Upper lobe of left lung (tissue), 4 donors: ENCODE results near the gene SLC6A1.

ENCODE experiments used
- CTCF ChIP-seq, 6 experiments: fragments of 450-650 bp in 4 of 6; fragments of 200-600 bp in 2 of 6; sonication (generic) in 2 of 6; IDR thresholded peaks; one replicate each; pipeline ENCODE4 v1.5.1; 2016 to 2019; ENCODE audit warnings: antibody characterized with exemption in 6 of 6
- EP300 ChIP-seq, 4 donors: sonication (generic); formaldehyde crosslinking; IDR thresholded peaks; one replicate each; pipeline ENCODE4 v1.5.1; 2017; ENCODE audit warnings: antibody characterized with exemption in 4 of 4, control low read depth in 2 of 4
- POLR2A ChIP-seq, 4 donors: fragments of 450-650 bp; IDR thresholded peaks; one replicate each; pipeline ENCODE4 v1.5.1; 2016 to 2017; ENCODE audit warnings: antibody characterized with exemption in 4 of 4, mild to moderate bottlenecking in 2 of 4
- POLR2AphosphoS5 ChIP-seq, 2 donors: sonication (generic); formaldehyde crosslinking; IDR thresholded peaks; one replicate each; pipeline ENCODE4 v1.5.1; 2017; ENCODE audit warnings: antibody characterized with exemption in 2 of 2

GRCh38 chr3:11056531-11057050 is 64.0 kb downstream of the SLC6A1 start:
- TF ChIP-seq CTCF (IDR thresholded peaks at IDR 0.05) (no peak), POLR2A (IDR thresholded peaks at IDR 0.05) (no peak), POLR2AphosphoS5 (IDR thresholded peaks at IDR 0.05) (no peak), EP300 (IDR thresholded peaks at IDR 0.05) (no peak)
